Measurements from ENCODE around the gene VSIR.
A peak's percentile ranks its signal among the peaks of the same experiment; 100 is the strongest.

- TF ChIP-seq POLR2AphosphoS5 (IDR thresholded peaks at IDR 0.05; ENCODE audit: low read depth, low read length) (no peak), TAF1 (IDR thresholded peaks at IDR 0.05; ENCODE audit: low read depth, low read length) (no peak), POLR2A (IDR thresholded peaks at IDR 0.05; ENCODE audit: low read depth, low read length) (no peak), POU2F2 (IDR thresholded peaks at IDR 0.05; ENCODE audit: low read depth, low read length) (no peak), SPI1 (IDR thresholded peaks at IDR 0.05; ENCODE audit: low read depth, low read length) (peak; percentile 39; the same call in 1 of the 2 replicates)
Observed at GRCh38 chr10:71750124-71750841, 23.0 kb downstream of the VSIR start.
